Measurements from ENCODE around the gene ANKRD61.

The ANKRD61 gene

GRCh38 chr7:6011541-6011940 is 19.6 kb upstream of the ANKRD61 start:
- in situ Hi-C loops (cut with HindIII; ENCODE audit: low sequenced_read_pairs) = no loop called here
- TF ChIP-seq CTCF (IDR thresholded peaks at IDR 0.05; ENCODE audit: low read depth, low read length) = no peak

GRCh38 chr7:6012355-6013104 is 18.6 kb upstream of the ANKRD61 start:
- no peak overlapping the region for H3K4me3 ChIP-seq (ENCODE audit: low read depth, low read length)
- in situ Hi-C loops (cut with HindIII; ENCODE audit: low sequenced_read_pairs) = no loop called here
- no peak for DNase-seq (ENCODE audit: low read depth, low spot score)

More at GRCh38 chr7:6011541-6011940, 19.6 kb upstream of the ANKRD61 start:
- DNase-seq (ENCODE audit: low read depth, low spot score) = no peak
- no peak overlapping the region for H3K4me3 ChIP-seq (ENCODE audit: low read depth, low read length)

DNA sequence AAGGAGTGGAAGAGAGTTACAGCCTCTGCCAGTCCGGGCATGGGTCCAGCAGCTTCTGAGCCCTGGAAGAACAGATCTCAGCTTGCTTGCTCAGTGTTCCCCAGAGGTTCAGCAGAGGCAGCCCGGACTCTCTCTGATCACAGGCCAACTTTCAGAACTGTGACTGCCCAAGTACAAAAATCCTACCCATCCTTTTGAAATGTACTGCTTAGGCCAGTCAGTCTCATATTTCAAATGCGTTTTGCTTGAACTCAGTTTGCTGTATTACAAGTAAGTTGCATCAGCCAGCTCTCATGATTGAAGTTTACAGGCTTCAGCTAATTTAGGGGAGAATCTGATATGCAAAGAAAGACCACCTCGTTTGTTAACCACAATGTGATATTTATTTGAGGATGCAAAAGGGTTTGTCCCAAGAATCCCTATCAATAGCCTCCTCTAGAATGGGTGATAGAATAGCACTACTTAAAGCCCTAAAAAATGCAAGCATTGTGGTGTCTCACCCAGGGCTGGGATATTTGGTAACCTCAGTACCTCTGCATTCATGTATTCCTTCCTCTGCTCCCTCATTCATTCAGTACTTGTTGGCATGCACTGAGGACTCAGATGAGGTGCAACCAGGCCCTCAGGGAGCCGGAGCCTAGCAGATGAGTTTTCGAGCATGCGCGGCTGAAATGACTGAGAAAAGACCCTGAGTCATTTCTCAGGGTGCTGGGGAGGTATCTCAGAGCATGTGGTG is 15.1 kb upstream of the ANKRD61 start:
- DNase-seq (ENCODE audit: low read depth, low spot score) = peak; percentile 95

More at GRCh38 chr7:6012355-6013104, 18.6 kb upstream of the ANKRD61 start:
- TF ChIP-seq CTCF (IDR thresholded peaks at IDR 0.05; ENCODE audit: low read depth, low read length) = no peak

DNA sequence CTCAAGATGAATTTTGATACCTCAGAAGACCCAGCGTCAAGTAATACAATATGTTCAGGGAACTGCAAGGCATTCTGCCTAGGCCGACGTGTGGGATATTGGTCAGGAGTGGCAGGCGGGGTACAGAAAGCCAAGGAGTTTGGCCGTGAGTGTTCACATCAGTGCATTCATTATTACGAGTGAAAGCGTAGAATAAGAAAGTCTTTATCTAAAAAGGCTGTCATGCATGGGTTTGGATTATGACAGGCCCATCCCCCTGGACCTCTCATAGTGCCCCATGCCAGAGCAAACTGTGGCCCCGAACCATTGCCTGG is 14.6 kb upstream of the ANKRD61 start:
- in situ Hi-C loops (cut with HindIII; ENCODE audit: low sequenced_read_pairs) = no loop called here
- TF ChIP-seq CTCF (IDR thresholded peaks at IDR 0.05; ENCODE audit: low read depth, low read length) = no peak
- no peak overlapping the region for H3K4me3 ChIP-seq (ENCODE audit: low read depth, low read length)
- DNase-seq (ENCODE audit: low read depth, low spot score) = no peak

More for the DNA sequence above, 15.1 kb upstream of the ANKRD61 start:
- no peak overlapping the region for H3K4me3 ChIP-seq (ENCODE audit: low read depth, low read length)
- no peak for TF ChIP-seq CTCF (IDR thresholded peaks at IDR 0.05; ENCODE audit: low read depth, low read length)
- in situ Hi-C loops (cut with HindIII; ENCODE audit: low sequenced_read_pairs) = no loop called here

DNA sequence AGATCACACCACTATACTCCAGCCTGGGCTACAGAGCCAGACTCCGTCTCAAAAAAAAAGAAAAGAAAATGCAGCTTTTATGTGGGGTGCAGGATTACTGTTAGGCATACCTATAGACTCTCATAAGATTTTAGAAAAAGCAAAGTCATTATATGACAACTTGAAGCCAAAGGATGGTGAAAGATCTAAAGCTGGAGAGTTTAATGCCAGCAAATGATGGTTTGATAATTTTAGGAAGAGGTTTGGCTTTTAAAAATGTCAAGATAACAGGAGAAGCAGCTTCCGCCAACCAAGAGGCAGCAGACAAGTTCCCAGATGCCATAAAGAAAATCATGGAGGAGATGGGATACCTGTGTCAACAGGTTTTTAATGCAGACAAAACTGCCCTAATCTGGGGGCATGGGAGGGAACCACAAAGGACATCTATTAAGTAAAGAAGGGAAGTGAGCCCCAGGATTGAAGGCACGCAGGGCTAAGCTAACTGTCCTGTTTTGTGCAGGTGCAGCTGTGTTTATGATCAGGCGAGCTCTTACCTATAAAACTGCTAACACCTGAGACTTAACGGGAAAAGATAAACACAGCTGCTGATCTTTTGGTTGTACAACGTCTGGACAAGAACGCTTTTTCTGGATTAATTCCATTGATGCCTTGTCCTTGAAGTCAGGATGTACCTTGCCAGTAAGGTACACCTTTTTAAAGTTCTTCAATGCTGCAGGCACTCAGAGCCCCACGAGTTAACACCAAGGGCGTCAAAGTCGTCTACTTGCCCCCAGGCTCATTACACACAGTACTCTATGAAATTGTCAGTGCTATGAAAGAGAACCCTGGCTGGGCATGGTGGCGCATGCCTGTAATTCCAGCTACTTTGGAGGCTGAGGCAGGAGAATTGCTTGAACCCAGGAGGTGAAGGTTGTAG is 10.5 kb upstream of the ANKRD61 start:
- in situ Hi-C loops (cut with HindIII; ENCODE audit: low sequenced_read_pairs) = no loop called here
- no peak overlapping the region for H3K4me3 ChIP-seq (ENCODE audit: low read depth, low read length)
- TF ChIP-seq CTCF (IDR thresholded peaks at IDR 0.05; ENCODE audit: low read depth, low read length) = no peak
- no peak for DNase-seq (ENCODE audit: low read depth, low spot score)

GRCh38 chr7:6022707-6023106 is 8.5 kb upstream of the ANKRD61 start:
- DNase-seq (ENCODE audit: low read depth, low spot score) = no peak
- no peak overlapping the region for H3K4me3 ChIP-seq (ENCODE audit: low read depth, low read length)
- in situ Hi-C loops (cut with HindIII; ENCODE audit: low sequenced_read_pairs) = no loop called here
- no peak for TF ChIP-seq CTCF (IDR thresholded peaks at IDR 0.05; ENCODE audit: low read depth, low read length)

All from astrocyte of the spinal cord (primary cell).